H1 (cell line): ENCODE measurements around the gene TRAIP. TPM values are rescaled to one million over a fixed set of nuclear protein-coding genes. Genes with fewer than 3 reads are reported as not detected.

ENCODE experiments used
- FOSL1 ChIP-seq: IDR thresholded peaks from 2 replicates; pipeline ENCODE4 v1.6.1; 2011; ENCODE audit warnings: mild to moderate bottlenecking, low read depth, low read length, moderate library complexity; ENCODE audit not compliant: insufficient read depth
- KDM1A ChIP-seq: fragments of 200-600, 300-600 bp; sonication (generic); IDR thresholded peaks from 2 replicates; pipeline ENCODE4 v1.7.1; 2016; ENCODE audit warnings: mild to moderate bottlenecking, low read length, borderline replicate concordance
- MAX ChIP-seq: IDR thresholded peaks from 2 replicates; pipeline ENCODE4 v1.6.1; 2012; ENCODE audit warnings: inconsistent platforms
- NANOG ChIP-seq: IDR thresholded peaks from 2 replicates; pipeline ENCODE4 v1.6.1; 2011; ENCODE audit warnings: low read length, low read depth, mild to moderate bottlenecking, inconsistent platforms; ENCODE audit not compliant: insufficient read depth, poor library complexity, severe bottlenecking
- ZNF274 ChIP-seq: IDR thresholded peaks from 2 replicates; pipeline ENCODE4 v1.7.0; 2012; ENCODE audit warnings: low read length, borderline replicate concordance; ENCODE audit errors: extremely low read depth
- polyA plus RNA-seq, 7 experiments: library from polyadenylated mRNA; depleted of rRNA in 3 of 7; stranded (reverse) in 5 of 7; unstranded in 2 of 7; fragments of >200 nt in 5 of 7; fragments of 200-250 nt in 2 of 7; gene quantifications; 1 replicate in 5 of 7; 2 replicates in 1 of 7; 4 replicates in 1 of 7; pipeline versions ENCODE4 v1.2.1 to v1.2.3, GENCODE V29; 2011 to 2013; ENCODE audit warnings: missing spikeins in 2 of 7, mixed read lengths in 2 of 7
- total RNA-seq: library from RNA; stranded (reverse); fragmentation: NEBNext Ultra II Directional; extraction: Animal tissue kit (Norgen Biotek cat#: 25700); gene quantifications from 2 replicates; pipeline ENCODE4 v1.2.1, GENCODE V29; 2021

The TRAIP gene
- total and polyA plus RNA-seq, 2 of the 8 experiments (the other 6 are each of a cell fraction or from before 2014, with no cell fraction given): 27.7 to 28.1 TPM

- no peak for TF ChIP-seq NANOG
- no peak for TF ChIP-seq ZNF274
- no peak for TF ChIP-seq KDM1A
- no peak for TF ChIP-seq FOSL1
- TF ChIP-seq MAX: no peak
These were observed 27.6 kb upstream of the TRAIP start (continued) for GRCh38 chr3:49883998-49884397.
